SW480 (cell line): ENCODE data around the gene NR2F2.

ENCODE experiments used
- DNase-seq: peaks from one replicate; pipeline ENCODE4 v3.0.0-alpha.2; 2016; ENCODE audit warnings: low spot score

The NR2F2 gene

GRCh38 chr15:96353930-96354730 lies 23.6 kb downstream of the NR2F2 start:
- no peak for DNase-seq

GRCh38 chr15:96354731-96355567 lies 24.4 kb downstream of the NR2F2 start:
- DNase-seq: peak; percentile 25

GRCh38 chr15:96355568-96356187 lies 25.2 kb downstream of the NR2F2 start:
- no peak for DNase-seq

- peak; percentile 72 for DNase-seq
Observed at GRCh38 chr15:96356494-96357455, 26.3 kb downstream of the NR2F2 start.

GRCh38 chr15:96358001-96358801 lies 27.7 kb downstream of the NR2F2 start:
- DNase-seq: no peak

GRCh38 chr15:96358821-96359615 lies 28.5 kb downstream of the NR2F2 start:
- no peak for DNase-seq

GRCh38 chr15:96359616-96360521 lies 29.4 kb downstream of the NR2F2 start:
- DNase-seq: no peak

GRCh38 chr15:96360581-96361308 lies 30.2 kb downstream of the NR2F2 start:
- no peak for DNase-seq

GRCh38 chr15:96361309-96362010 lies 31.0 kb downstream of the NR2F2 start:
- no peak for DNase-seq

- DNase-seq: no peak
Observed at GRCh38 chr15:96362011-96362754, 31.7 kb downstream of the NR2F2 start.

- no peak for DNase-seq
Observed at GRCh38 chr15:96362755-96363651, 32.5 kb downstream of the NR2F2 start.

- no peak for DNase-seq
Observed at GRCh38 chr15:96363707-96364106, 33.2 kb downstream of the NR2F2 start.

- DNase-seq: no peak
Observed at GRCh38 chr15:96365781-96366525, 35.5 kb downstream of the NR2F2 start.

GRCh38 chr15:96366526-96366877 lies 36.0 kb downstream of the NR2F2 start:
- DNase-seq: no peak
